NCI-H510A (cell line): ENCODE data around the gene AHI1.
"Not testable (repeated sequence)": the region's sequence is repeated elsewhere in the genome, so short reads cannot be mapped to it uniquely, and the experiment has no call there.

Experiments used
- DNase-seq: peaks from one replicate; lab custom pipeline; 2025; lab: John Stamatoyannopoulos, UW

The AHI1 gene

GRCh38 chr6:135505648-135506047 lies 8.1 kb upstream of the AHI1 start:
- DNase-seq: no peak

- DNase-seq: no peak
Observed at GRCh38 chr6:135505222-135505621, 7.7 kb upstream of the AHI1 start.

- no peak for DNase-seq
Observed at GRCh38 chr6:135504734-135505133, 7.2 kb upstream of the AHI1 start.

GRCh38 chr6:135503703-135504475 lies 6.3 kb upstream of the AHI1 start:
- DNase-seq: no peak

- no peak for DNase-seq
Observed at GRCh38 chr6:135499441-135500340, 2.2 kb upstream of the AHI1 start.

GRCh38 chr6:135498185-135498841 lies 773 bp upstream of the AHI1 start:
- peak; percentile 42 for DNase-seq

GRCh38 chr6:135496800-135497411 lies 634 bp downstream of the AHI1 start:
- DNase-seq: no peak

- DNase-seq: no peak
Observed at GRCh38 chr6:135493218-135493961, 4.2 kb downstream of the AHI1 start.

GRCh38 chr6:135490381-135490780 lies 7.2 kb downstream of the AHI1 start:
- no peak for DNase-seq

- no peak for DNase-seq
Observed at GRCh38 chr6:135488023-135488422, 9.5 kb downstream of the AHI1 start.

- DNase-seq: not testable (repeated sequence)
Observed at GRCh38 chr6:135483903-135484302, 13.6 kb downstream of the AHI1 start.

GRCh38 chr6:135481783-135482369 lies 15.7 kb downstream of the AHI1 start:
- no peak for DNase-seq

GRCh38 chr6:135479601-135480000 lies 17.9 kb downstream of the AHI1 start:
- no peak for DNase-seq

GRCh38 chr6:135478626-135479025 lies 18.9 kb downstream of the AHI1 start:
- no peak for DNase-seq

- no peak for DNase-seq
Observed at GRCh38 chr6:135475292-135475886, 22.2 kb downstream of the AHI1 start.

- DNase-seq: no peak
Observed at GRCh38 chr6:135474362-135474761, 23.2 kb downstream of the AHI1 start.

- no peak for DNase-seq
Observed at GRCh38 chr6:135465903-135466302, 31.6 kb downstream of the AHI1 start.

- DNase-seq: no peak
Observed at GRCh38 chr6:135465307-135465706, 32.2 kb downstream of the AHI1 start.

- no peak for DNase-seq
Observed at GRCh38 chr6:135464634-135465033, 32.9 kb downstream of the AHI1 start.

GRCh38 chr6:135461208-135461607 lies 36.3 kb downstream of the AHI1 start:
- no peak for DNase-seq

GRCh38 chr6:135458051-135458450 lies 39.5 kb downstream of the AHI1 start:
- DNase-seq: no peak
